ENCODE data around the gene CRYZL1. TPM values are rescaled to one million over a fixed set of nuclear protein-coding genes. Genes with fewer than 3 reads are reported as not detected.

Gene CRYZL1
- polyA plus RNA-seq, 3 donors, result 25.9 to 30.6 (median 26.1) TPM

GRCh38 chr21:33657124-33657820, 15.7 kb upstream of the CRYZL1 start:
- Mint-ChIP-seq H3K4me1 (peaks cover 36% of the 10 kb centered on the region), H3K27me3 (ENCODE audit: low read depth in 3 of 3) (peaks cover 1 to 7% (median 2%) of the 10 kb centered on the region in 3 donors), H3K9me3 (peaks cover 0 to 10% (median 6%) of the 10 kb centered on the region in 7 donors), H3K27ac (peak overlapping the region; percentile 41 to 76 (median 56)), H3K36me3 (peaks cover 7% of the 10 kb centered on the region in 2 donors), H3K4me3 (peak overlapping the region; percentile 8 to 76)
- Histone ChIP-seq H3K36me3 (replicated peaks in 1 of 2; ENCODE audit: control insufficient read depth in 1 of 2, insufficient read depth in 2 of 2, low read length in 2 of 2) (no peaks in the 10 kb centered on the region), H4K20me1 (ENCODE audit: insufficient read depth, low read length) (no peaks in the 10 kb centered on the region), H3K9me3 (replicated peaks in 1 of 2; ENCODE audit: control insufficient read depth in 1 of 2, insufficient read depth in 1 of 2, low read length in 2 of 2) (no peaks in the 10 kb centered on the region), H3K4me3 (replicated peaks in 1 of 3; ENCODE audit: low read depth in 2 of 3, low read length in 3 of 3) (no peak overlapping the region), H3K9ac (ENCODE audit: insufficient read depth, low read length, poor library complexity, severe bottlenecking) (no peak overlapping the region), H3K4me2 (replicated peaks; ENCODE audit: extremely low read depth, low read length, poor library complexity, severe bottlenecking) (peak overlapping the region; percentile 44), H3K79me2 (ENCODE audit: insufficient read depth, low read length) (peaks cover 18% of the 10 kb centered on the region), H3K4me1 (ENCODE audit: control insufficient read depth in 1 of 2, insufficient read depth in 2 of 2, low read length in 2 of 2) (peaks cover 35 to 37% of the 10 kb centered on the region in 2 donors), H3K27ac (ENCODE audit: low read depth in 1 of 2, low read length in 2 of 2) (peak overlapping the region; percentile 61 to 64), H3K27me3 (ENCODE audit: control insufficient read depth in 2 of 2, insufficient read depth in 2 of 2, low read length in 2 of 2) (no peaks in the 10 kb centered on the region), H2AFZ (ENCODE audit: insufficient read depth, low read depth, low read length, poor library complexity, severe bottlenecking) (peak overlapping the region; percentile 24)
- DNase-seq, result peak in 2 of 3 donors; percentile 44 to 47
- TF ChIP-seq CTCF (IDR thresholded peaks at IDR 0.05), result no peak
- 8% methylated on average over 2 of the region's 8 CpGs for WGBS (ENCODE audit: insufficient coverage)
- intact Hi-C loops (cut with micrococcal nuclease), result no loop called here

DNA sequence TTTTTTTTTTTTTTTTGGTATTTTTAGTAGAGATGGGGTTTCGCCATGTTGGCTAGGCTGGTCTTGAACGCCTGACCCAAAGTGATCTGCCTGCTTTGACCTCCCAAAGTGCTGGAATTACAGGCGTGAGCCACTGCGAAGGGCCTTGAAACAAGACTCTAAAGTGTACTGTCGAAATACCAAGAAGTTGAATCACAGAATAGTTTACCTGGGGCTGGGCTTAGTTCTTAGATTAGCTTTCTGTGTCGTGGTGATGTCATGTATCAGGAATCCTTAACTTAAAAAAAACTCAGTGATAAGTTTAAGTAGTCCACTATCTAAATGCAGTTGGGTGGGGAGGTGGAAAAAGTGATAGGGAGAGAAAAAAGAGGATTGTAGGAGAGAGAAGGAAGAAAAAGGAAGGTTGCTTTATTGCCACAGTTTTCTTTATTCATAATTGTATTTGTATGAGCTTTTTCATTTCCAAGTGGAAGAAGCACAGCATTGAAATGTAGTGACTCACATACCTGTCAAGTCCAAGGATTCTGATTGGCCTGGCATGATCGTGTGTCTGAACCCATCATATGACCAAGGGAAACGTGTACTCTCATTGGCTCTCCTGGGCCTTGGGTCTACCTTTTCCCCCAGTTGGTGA, 14.2 kb upstream of the CRYZL1 start:
- peak overlapping the region; percentile 16 to 87 (median 62) for H3K27ac Mint-ChIP-seq
- no peak overlapping the region for H3K9ac ChIP-seq (ENCODE audit: insufficient read depth, low read length, poor library complexity, severe bottlenecking)
- no peak for DNase-seq
- intact Hi-C loops (cut with micrococcal nuclease), result no loop called here
- H3K27me3 ChIP-seq (ENCODE audit: control insufficient read depth in 2 of 2, insufficient read depth in 2 of 2, low read length in 2 of 2), result no peaks in the 10 kb centered on the region
- H3K4me2 ChIP-seq (replicated peaks; ENCODE audit: extremely low read depth, low read length, poor library complexity, severe bottlenecking), result peak overlapping the region; percentile 33
- peaks cover 4% of the 10 kb centered on the region for H4K20me1 ChIP-seq (ENCODE audit: insufficient read depth, low read length)
- H3K27ac ChIP-seq (ENCODE audit: low read depth in 1 of 2, low read length in 2 of 2), result peak overlapping the region in 1 of 2 donors; percentile 31
- peaks cover 35 to 37% of the 10 kb centered on the region in 2 donors for H3K4me1 ChIP-seq (ENCODE audit: control insufficient read depth in 1 of 2, insufficient read depth in 2 of 2, low read length in 2 of 2)
- H3K36me3 ChIP-seq (replicated peaks in 1 of 2; ENCODE audit: control insufficient read depth in 1 of 2, insufficient read depth in 2 of 2, low read length in 2 of 2), result no peaks in the 10 kb centered on the region
- H3K79me2 ChIP-seq (ENCODE audit: insufficient read depth, low read length), result peaks cover 24% of the 10 kb centered on the region
- H3K27me3 Mint-ChIP-seq (ENCODE audit: low read depth in 3 of 3), result peaks cover 1 to 7% (median 2%) of the 10 kb centered on the region in 3 donors
- no peaks in the 10 kb centered on the region for H3K9me3 Mint-ChIP-seq
- H3K36me3 Mint-ChIP-seq, result peaks cover 3 to 4% of the 10 kb centered on the region in 2 donors
- TF ChIP-seq CTCF (IDR thresholded peaks at IDR 0.05), result no peak
- no peaks in the 10 kb centered on the region for H3K9me3 ChIP-seq (replicated peaks in 1 of 2; ENCODE audit: control insufficient read depth in 1 of 2, insufficient read depth in 1 of 2, low read length in 2 of 2)
- 98% methylated on average over 6 of the region's 8 CpGs for WGBS (ENCODE audit: insufficient coverage)
- H3K4me3 Mint-ChIP-seq, result peak overlapping the region in 1 of 2 donors; percentile 21
- no peak overlapping the region for H3K4me3 ChIP-seq (replicated peaks in 1 of 3; ENCODE audit: low read depth in 2 of 3, low read length in 3 of 3)
- peaks cover 38% of the 10 kb centered on the region for H3K4me1 Mint-ChIP-seq
- H2AFZ ChIP-seq (ENCODE audit: insufficient read depth, low read depth, low read length, poor library complexity, severe bottlenecking), result no peak overlapping the region
